WTC11 (cell line): Measurements from ENCODE around the gene WWOX. TPM values are rescaled to one million over a fixed set of nuclear protein-coding genes. Genes with fewer than 3 reads are reported as not detected.

Source experiments
- ATAC-seq: fragments of 200-7000 bp; cut with Tn5 transposase; 2 replicates; pipeline ENCODE4 v1.10.0; 2021; ENCODE audit warnings: mild to moderate bottlenecking, moderate library complexity
- CTCF ChIA-PET: fragments of 300-600 bp; sonication (Branson Sonifier 250); formaldehyde crosslinking; loops from one replicate; lab custom pipeline; 2021; ENCODE audit warnings: antibody characterized with exemption; lab: Charles Lee
- POLR2A ChIA-PET: fragments of 350-600 bp; sonication (Branson Sonifier 250); formaldehyde crosslinking; loops from one replicate; lab custom pipeline; 2021; ENCODE audit warnings: antibody characterized with exemption; lab: Charles Lee
- DNase-seq: peaks from one replicate; pipeline ENCODE4 v3.0.0; 2021; ENCODE audit warnings: low spot score
- H3K27ac Mint-ChIP-seq: 2 replicates; pipeline ENCODE4 v1.8.0; 2021; ENCODE audit warnings: mixed read lengths
- H3K27me3 Mint-ChIP-seq: 2 replicates; pipeline ENCODE4 v1.8.0; 2021; ENCODE audit warnings: low read depth, mild to moderate bottlenecking, moderate library complexity, mixed read lengths
- H3K36me3 Mint-ChIP-seq: 2 replicates; pipeline ENCODE4 v1.8.0; 2021; ENCODE audit warnings: mixed read lengths
- H3K4me1 Mint-ChIP-seq: 2 replicates; pipeline ENCODE4 v1.8.0; 2022; ENCODE audit warnings: mixed read lengths
- H3K4me3 Mint-ChIP-seq: 2 replicates; pipeline ENCODE4 v1.8.0; 2021; ENCODE audit warnings: mild to moderate bottlenecking, moderate library complexity, mixed read lengths
- H3K9me3 Mint-ChIP-seq: 2 replicates; pipeline ENCODE4 v1.8.0; 2021; ENCODE audit warnings: mixed read lengths
- CREB1 ChIP-seq: sonication (generic); formaldehyde crosslinking; IDR thresholded peaks from 2 replicates; pipeline ENCODE4 v1.8.0; 2023; ENCODE audit warnings: mild to moderate bottlenecking, missing genetic modification reagents
- ESRRA ChIP-seq: sonication (generic); formaldehyde crosslinking; IDR thresholded peaks from 2 replicates; pipeline ENCODE4 v1.8.1; 2022; ENCODE audit warnings: mild to moderate bottlenecking, missing genetic modification reagents, borderline replicate concordance
- FOXJ3 ChIP-seq: sonication (generic); formaldehyde crosslinking; IDR thresholded peaks from 2 replicates; pipeline ENCODE4 v1.9.0; 2021; ENCODE audit warnings: missing genetic modification reagents, mild to moderate bottlenecking, borderline replicate concordance
- HMGA2 ChIP-seq: fragments of 250-450 bp; sonication (Bioruptor Pico); IDR thresholded peaks from 2 replicates; pipeline ENCODE4 v1.4.0; 2021; ENCODE audit warnings: mild to moderate bottlenecking, moderate library complexity
- SMAD3 ChIP-seq: sonication (generic); formaldehyde crosslinking; IDR thresholded peaks from 2 replicates; pipeline ENCODE4 v1.8.0; 2022; ENCODE audit warnings: missing genetic modification reagents, mild to moderate bottlenecking, borderline replicate concordance
- SMAD4 ChIP-seq: sonication (generic); formaldehyde crosslinking; IDR thresholded peaks from 2 replicates; pipeline ENCODE4 v1.8.0; 2022; ENCODE audit warnings: mild to moderate bottlenecking, missing genetic modification reagents
- TCF7 ChIP-seq: sonication (generic); formaldehyde crosslinking; IDR thresholded peaks from 2 replicates; pipeline ENCODE4 v1.8.0; 2022; ENCODE audit warnings: mild to moderate bottlenecking, low read depth, missing genetic modification reagents, moderate library complexity
- ZBTB21 ChIP-seq: sonication (generic); formaldehyde crosslinking; IDR thresholded peaks from 2 replicates; pipeline ENCODE4 v1.8.1; 2023; ENCODE audit warnings: mild to moderate bottlenecking, missing genetic modification reagents, borderline replicate concordance
- ZNF219 ChIP-seq: sonication (generic); formaldehyde crosslinking; IDR thresholded peaks from 2 replicates; pipeline ENCODE4 v1.8.0; 2023; ENCODE audit warnings: missing genetic modification reagents, mild to moderate bottlenecking, borderline replicate concordance
- ZNF232 ChIP-seq: sonication (generic); formaldehyde crosslinking; IDR thresholded peaks from 2 replicates; pipeline ENCODE4 v1.8.0; 2022; ENCODE audit warnings: mild to moderate bottlenecking, missing genetic modification reagents
- ZNF263 ChIP-seq: sonication (generic); formaldehyde crosslinking; IDR thresholded peaks from 2 replicates; pipeline ENCODE4 v1.8.1; 2022; ENCODE audit warnings: low read depth, mild to moderate bottlenecking, moderate library complexity, missing genetic modification reagents
- ZNF396 ChIP-seq: fragments of 250-450 bp; sonication (Bioruptor Pico); IDR thresholded peaks from 2 replicates; pipeline ENCODE4 v1.8.0; 2021; ENCODE audit warnings: mild to moderate bottlenecking, moderate library complexity, borderline replicate concordance
- total RNA-seq: library from RNA; stranded (reverse); gene quantifications from 3 replicates; pipeline ENCODE4 v1.2.3, GENCODE V29; 2021
- TF ChIP-seq, protein P1 (sequence below): sonication (generic); formaldehyde crosslinking; IDR thresholded peaks from 2 replicates; pipeline ENCODE4 v1.8.1; 2023; ENCODE audit warnings: mild to moderate bottlenecking, missing genetic modification reagents, moderate library complexity
- TF ChIP-seq, protein P2 (sequence below): sonication (generic); formaldehyde crosslinking; IDR thresholded peaks from 2 replicates; pipeline ENCODE4 v1.8.1; 2022; ENCODE audit warnings: low read depth, missing genetic modification reagents, borderline replicate concordance
- TF ChIP-seq, protein P3 (sequence below): sonication (generic); formaldehyde crosslinking; IDR thresholded peaks from 2 replicates; pipeline ENCODE4 v1.8.0; 2023; ENCODE audit warnings: mild to moderate bottlenecking, missing genetic modification reagents
- TF ChIP-seq, protein P4 (sequence below): sonication (generic); formaldehyde crosslinking; IDR thresholded peaks from 2 replicates; pipeline ENCODE4 v1.8.1; 2022; ENCODE audit warnings: low read depth, mild to moderate bottlenecking, moderate library complexity, missing genetic modification reagents, borderline replicate concordance
- TF ChIP-seq, protein P5 (sequence below): sonication (generic); formaldehyde crosslinking; IDR thresholded peaks from 2 replicates; pipeline ENCODE4 v1.8.1; 2023; ENCODE audit warnings: mild to moderate bottlenecking, moderate library complexity, missing genetic modification reagents
- TF ChIP-seq, protein P6 (sequence below): sonication (generic); formaldehyde crosslinking; IDR thresholded peaks from 2 replicates; pipeline ENCODE4 v1.8.1; 2022; ENCODE audit warnings: mild to moderate bottlenecking, moderate library complexity, missing genetic modification reagents
- TF ChIP-seq, protein P7 (sequence below): fragments of 250-450 bp; sonication (Bioruptor Pico); IDR thresholded peaks from 2 replicates; pipeline ENCODE4 v1.9.0; 2021; ENCODE audit warnings: mild to moderate bottlenecking, borderline replicate concordance

Gene WWOX
- total RNA-seq, 1 experiment from 2014 or later, result 15.7 TPM

DNA sequence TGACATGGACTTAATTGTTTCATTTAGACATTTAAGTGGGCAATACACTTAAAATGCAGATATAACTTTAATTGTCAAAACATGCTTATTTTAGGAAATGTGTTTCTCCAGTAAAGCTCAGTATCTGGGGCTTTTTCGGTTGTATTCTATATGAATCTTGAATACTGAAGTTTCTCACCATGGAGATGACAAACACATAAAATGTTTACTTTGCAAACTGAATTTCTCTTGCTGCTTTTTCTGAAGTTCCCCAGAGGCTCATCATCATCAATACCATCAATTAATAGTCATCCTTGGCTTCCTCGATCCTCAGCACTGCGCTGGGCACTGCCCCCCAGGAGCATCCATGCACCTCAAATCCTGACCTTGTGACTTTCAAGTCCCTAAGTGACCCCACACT, 227.3 kb downstream of the WWOX start:
- no peak for DNase-seq
- Mint-ChIP-seq H3K9me3 (no peaks in the 10 kb centered on the region), H3K36me3 (no peaks in the 10 kb centered on the region), H3K27ac (no peak overlapping the region), H3K4me1 (peaks cover 39% of the 10 kb centered on the region), H3K27me3 (no peaks in the 10 kb centered on the region), H3K4me3 (no peak overlapping the region)
- ChIA-PET CTCF (no interaction called here), POLR2A (no interaction called here)
- TF ChIP-seq, protein P1, sequence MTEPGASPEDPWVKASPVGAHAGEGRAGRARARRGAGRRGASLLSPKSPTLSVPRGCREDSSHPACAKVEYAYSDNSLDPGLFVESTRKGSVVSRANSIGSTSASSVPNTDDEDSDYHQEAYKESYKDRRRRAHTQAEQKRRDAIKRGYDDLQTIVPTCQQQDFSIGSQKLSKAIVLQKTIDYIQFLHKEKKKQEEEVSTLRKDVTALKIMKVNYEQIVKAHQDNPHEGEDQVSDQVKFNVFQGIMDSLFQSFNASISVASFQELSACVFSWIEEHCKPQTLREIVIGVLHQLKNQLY, result no peak
- no peak for TF ChIP-seq HMGA2 (CRISPR knock-in tag)
- TF ChIP-seq, protein P2, sequence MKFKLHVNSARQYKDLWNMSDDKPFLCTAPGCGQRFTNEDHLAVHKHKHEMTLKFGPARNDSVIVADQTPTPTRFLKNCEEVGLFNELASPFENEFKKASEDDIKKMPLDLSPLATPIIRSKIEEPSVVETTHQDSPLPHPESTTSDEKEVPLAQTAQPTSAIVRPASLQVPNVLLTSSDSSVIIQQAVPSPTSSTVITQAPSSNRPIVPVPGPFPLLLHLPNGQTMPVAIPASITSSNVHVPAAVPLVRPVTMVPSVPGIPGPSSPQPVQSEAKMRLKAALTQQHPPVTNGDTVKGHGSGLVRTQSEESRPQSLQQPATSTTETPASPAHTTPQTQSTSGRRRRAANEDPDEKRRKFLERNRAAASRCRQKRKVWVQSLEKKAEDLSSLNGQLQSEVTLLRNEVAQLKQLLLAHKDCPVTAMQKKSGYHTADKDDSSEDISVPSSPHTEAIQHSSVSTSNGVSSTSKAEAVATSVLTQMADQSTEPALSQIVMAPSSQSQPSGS (CRISPR knock-in tag), result no peak
- TF ChIP-seq SMAD4, result no peak
- no peak for TF ChIP-seq ZNF263 (CRISPR knock-in tag)
- TF ChIP-seq CREB1 (CRISPR knock-in tag), result no peak
- TF ChIP-seq SMAD3, result no peak
- no peak for ATAC-seq

DNA sequence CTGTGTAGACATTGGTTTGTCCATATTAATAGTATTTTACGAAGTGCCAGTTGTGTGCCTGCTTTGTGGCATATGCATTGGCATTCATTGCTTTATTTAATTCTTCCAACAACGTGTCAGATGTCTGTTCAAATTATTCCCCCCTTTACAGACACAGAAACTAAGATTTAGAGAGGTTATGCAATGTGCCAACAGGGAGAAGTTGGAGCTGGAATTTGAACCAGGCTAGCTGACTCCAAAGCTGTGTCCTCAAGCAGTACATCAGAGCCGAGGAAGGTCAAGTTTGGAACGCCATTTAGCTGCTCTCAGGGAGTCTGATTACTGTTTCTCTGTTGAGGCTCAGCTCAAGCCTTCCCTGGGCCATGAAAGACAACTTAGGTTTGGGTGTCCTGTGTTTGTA, 232.3 kb downstream of the WWOX start:
- Mint-ChIP-seq H3K4me1 (peaks cover 12% of the 10 kb centered on the region), H3K9me3 (no peaks in the 10 kb centered on the region), H3K36me3 (no peaks in the 10 kb centered on the region), H3K4me3 (no peak overlapping the region), H3K27ac (no peak overlapping the region), H3K27me3 (no peaks in the 10 kb centered on the region)
- ATAC-seq, result no peak
- CTCF ChIA-PET, result interaction anchor here (0.9 kb wide), 1 partner anchor 83 kb away, joined by 3 read pairs; no protein-coding TSS in a partner anchor
- no peak for DNase-seq
- POLR2A ChIA-PET, result no interaction called here
- TF ChIP-seq, protein P3, sequence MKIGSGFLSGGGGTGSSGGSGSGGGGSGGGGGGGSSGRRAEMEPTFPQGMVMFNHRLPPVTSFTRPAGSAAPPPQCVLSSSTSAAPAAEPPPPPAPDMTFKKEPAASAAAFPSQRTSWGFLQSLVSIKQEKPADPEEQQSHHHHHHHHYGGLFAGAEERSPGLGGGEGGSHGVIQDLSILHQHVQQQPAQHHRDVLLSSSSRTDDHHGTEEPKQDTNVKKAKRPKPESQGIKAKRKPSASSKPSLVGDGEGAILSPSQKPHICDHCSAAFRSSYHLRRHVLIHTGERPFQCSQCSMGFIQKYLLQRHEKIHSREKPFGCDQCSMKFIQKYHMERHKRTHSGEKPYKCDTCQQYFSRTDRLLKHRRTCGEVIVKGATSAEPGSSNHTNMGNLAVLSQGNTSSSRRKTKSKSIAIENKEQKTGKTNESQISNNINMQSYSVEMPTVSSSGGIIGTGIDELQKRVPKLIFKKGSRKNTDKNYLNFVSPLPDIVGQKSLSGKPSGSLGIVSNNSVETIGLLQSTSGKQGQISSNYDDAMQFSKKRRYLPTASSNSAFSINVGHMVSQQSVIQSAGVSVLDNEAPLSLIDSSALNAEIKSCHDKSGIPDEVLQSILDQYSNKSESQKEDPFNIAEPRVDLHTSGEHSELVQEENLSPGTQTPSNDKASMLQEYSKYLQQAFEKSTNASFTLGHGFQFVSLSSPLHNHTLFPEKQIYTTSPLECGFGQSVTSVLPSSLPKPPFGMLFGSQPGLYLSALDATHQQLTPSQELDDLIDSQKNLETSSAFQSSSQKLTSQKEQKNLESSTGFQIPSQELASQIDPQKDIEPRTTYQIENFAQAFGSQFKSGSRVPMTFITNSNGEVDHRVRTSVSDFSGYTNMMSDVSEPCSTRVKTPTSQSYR (CRISPR knock-in tag), result no peak
- TF ChIP-seq, protein P4, sequence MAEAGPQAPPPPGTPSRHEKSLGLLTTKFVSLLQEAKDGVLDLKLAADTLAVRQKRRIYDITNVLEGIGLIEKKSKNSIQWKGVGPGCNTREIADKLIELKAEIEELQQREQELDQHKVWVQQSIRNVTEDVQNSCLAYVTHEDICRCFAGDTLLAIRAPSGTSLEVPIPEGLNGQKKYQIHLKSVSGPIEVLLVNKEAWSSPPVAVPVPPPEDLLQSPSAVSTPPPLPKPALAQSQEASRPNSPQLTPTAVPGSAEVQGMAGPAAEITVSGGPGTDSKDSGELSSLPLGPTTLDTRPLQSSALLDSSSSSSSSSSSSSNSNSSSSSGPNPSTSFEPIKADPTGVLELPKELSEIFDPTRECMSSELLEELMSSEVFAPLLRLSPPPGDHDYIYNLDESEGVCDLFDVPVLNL (CRISPR knock-in tag), result no peak
- TF ChIP-seq, protein P5, sequence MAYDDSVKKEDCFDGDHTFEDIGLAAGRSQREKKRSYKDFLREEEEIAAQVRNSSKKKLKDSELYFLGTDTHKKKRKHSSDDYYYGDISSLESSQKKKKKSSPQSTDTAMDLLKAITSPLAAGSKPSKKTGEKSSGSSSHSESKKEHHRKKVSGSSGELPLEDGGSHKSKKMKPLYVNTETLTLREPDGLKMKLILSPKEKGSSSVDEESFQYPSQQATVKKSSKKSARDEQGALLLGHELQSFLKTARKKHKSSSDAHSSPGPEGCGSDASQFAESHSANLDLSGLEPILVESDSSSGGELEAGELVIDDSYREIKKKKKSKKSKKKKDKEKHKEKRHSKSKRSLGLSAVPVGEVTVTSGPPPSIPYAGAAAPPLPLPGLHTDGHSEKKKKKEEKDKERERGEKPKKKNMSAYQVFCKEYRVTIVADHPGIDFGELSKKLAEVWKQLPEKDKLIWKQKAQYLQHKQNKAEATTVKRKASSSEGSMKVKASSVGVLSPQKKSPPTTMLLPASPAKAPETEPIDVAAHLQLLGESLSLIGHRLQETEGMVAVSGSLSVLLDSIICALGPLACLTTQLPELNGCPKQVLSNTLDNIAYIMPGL, result no peak
- no peak for TF ChIP-seq ZNF396 (CRISPR knock-in tag)
- no peak for TF ChIP-seq ZNF232
- TF ChIP-seq, protein P6, sequence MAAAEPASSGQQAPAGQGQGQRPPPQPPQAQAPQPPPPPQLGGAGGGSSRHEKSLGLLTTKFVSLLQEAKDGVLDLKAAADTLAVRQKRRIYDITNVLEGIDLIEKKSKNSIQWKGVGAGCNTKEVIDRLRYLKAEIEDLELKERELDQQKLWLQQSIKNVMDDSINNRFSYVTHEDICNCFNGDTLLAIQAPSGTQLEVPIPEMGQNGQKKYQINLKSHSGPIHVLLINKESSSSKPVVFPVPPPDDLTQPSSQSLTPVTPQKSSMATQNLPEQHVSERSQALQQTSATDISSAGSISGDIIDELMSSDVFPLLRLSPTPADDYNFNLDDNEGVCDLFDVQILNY (CRISPR knock-in tag), result no peak
- TF ChIP-seq TCF7 (CRISPR knock-in tag), result no peak
- TF ChIP-seq ESRRA (CRISPR knock-in tag), result no peak
- no peak for TF ChIP-seq ZBTB21 (CRISPR knock-in tag)
- TF ChIP-seq FOXJ3, result no peak
- TF ChIP-seq CREB1 (CRISPR knock-in tag), result no peak
- TF ChIP-seq, protein P7, sequence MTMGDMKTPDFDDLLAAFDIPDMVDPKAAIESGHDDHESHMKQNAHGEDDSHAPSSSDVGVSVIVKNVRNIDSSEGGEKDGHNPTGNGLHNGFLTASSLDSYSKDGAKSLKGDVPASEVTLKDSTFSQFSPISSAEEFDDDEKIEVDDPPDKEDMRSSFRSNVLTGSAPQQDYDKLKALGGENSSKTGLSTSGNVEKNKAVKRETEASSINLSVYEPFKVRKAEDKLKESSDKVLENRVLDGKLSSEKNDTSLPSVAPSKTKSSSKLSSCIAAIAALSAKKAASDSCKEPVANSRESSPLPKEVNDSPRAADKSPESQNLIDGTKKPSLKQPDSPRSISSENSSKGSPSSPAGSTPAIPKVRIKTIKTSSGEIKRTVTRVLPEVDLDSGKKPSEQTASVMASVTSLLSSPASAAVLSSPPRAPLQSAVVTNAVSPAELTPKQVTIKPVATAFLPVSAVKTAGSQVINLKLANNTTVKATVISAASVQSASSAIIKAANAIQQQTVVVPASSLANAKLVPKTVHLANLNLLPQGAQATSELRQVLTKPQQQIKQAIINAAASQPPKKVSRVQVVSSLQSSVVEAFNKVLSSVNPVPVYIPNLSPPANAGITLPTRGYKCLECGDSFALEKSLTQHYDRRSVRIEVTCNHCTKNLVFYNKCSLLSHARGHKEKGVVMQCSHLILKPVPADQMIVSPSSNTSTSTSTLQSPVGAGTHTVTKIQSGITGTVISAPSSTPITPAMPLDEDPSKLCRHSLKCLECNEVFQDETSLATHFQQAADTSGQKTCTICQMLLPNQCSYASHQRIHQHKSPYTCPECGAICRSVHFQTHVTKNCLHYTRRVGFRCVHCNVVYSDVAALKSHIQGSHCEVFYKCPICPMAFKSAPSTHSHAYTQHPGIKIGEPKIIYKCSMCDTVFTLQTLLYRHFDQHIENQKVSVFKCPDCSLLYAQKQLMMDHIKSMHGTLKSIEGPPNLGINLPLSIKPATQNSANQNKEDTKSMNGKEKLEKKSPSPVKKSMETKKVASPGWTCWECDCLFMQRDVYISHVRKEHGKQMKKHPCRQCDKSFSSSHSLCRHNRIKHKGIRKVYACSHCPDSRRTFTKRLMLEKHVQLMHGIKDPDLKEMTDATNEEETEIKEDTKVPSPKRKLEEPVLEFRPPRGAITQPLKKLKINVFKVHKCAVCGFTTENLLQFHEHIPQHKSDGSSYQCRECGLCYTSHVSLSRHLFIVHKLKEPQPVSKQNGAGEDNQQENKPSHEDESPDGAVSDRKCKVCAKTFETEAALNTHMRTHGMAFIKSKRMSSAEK, result no peak
- no peak for TF ChIP-seq ZNF219 (CRISPR knock-in tag)
